K562 (cell line): ENCODE measurements around the gene ATAD3C. TPM values are rescaled to one million over a fixed set of nuclear protein-coding genes. Genes with fewer than 3 reads are reported as not detected.
"Not testable (repeated sequence)": the region's sequence is repeated elsewhere in the genome, so short reads cannot be mapped to it uniquely, and the experiment has no call there.

ENCODE experiments used
- CREM ChIP-seq: IDR thresholded peaks from 2 replicates; pipeline ENCODE4 v1.6.1; 2014; ENCODE audit warnings: antibody characterized with exemption, low read depth
- DPF2 ChIP-seq: fragments of 450-650 bp; IDR thresholded peaks from 2 replicates; pipeline ENCODE4 v1.6.1; 2016
- HDAC1 ChIP-seq, 2 experiments: fragments of 450-650 bp; IDR thresholded peaks; 2 replicates each; pipeline ENCODE4 v1.6.1; 2016 to 2017; ENCODE audit warnings: inconsistent platforms in 1 of 2, mild to moderate bottlenecking in 1 of 2, moderate library complexity in 1 of 2
- KDM1A ChIP-seq, 2 experiments: fragments of 450-650 bp; IDR thresholded peaks; 2 replicates each; pipeline ENCODE4 v1.6.1; 2016; ENCODE audit warnings: mild to moderate bottlenecking in 2 of 2
- L3MBTL2 ChIP-seq: fragments of 450-650 bp; IDR thresholded peaks from 2 replicates; pipeline ENCODE4 v1.6.1; 2016; ENCODE audit warnings: mild to moderate bottlenecking, moderate library complexity
- MITF ChIP-seq: IDR thresholded peaks from 2 replicates; pipeline ENCODE4 v1.6.1; 2014; ENCODE audit warnings: antibody characterized with exemption
- MYC ChIP-seq, 2 experiments: fragments of 250-450 bp in 1 of 2; sonication (Bioruptor Pico) in 1 of 2; IDR thresholded peaks; 2 replicates each; pipeline versions ENCODE4 v1.5.1 to v1.6.1; 2012 to 2021; ENCODE audit warnings: low read depth in 2 of 2, borderline replicate concordance in 1 of 2, improper control_type of control experiment in 1 of 2, low read length in 1 of 2, mild to moderate bottlenecking in 1 of 2, moderate library complexity in 1 of 2
- SMARCA5 ChIP-seq: fragments of 450-650 bp; IDR thresholded peaks from 2 replicates; pipeline ENCODE4 v1.6.1; 2016
- SOX6 ChIP-seq: fragments of 450-650 bp; IDR thresholded peaks from 2 replicates; pipeline ENCODE4 v1.6.1; 2014; ENCODE audit warnings: mild to moderate bottlenecking
- TFAP4 ChIP-seq: sonication (generic); formaldehyde crosslinking; IDR thresholded peaks from 2 replicates; pipeline ENCODE4 v1.8.0; 2022; ENCODE audit warnings: missing genetic modification reagents, mild to moderate bottlenecking, moderate library complexity, borderline replicate concordance
- USF1 ChIP-seq: sonication (generic); formaldehyde crosslinking; IDR thresholded peaks from 2 replicates; pipeline ENCODE4 v1.9.0; 2022; ENCODE audit warnings: mild to moderate bottlenecking, missing genetic modification reagents
- ZFX ChIP-seq: sonication (generic); formaldehyde crosslinking; IDR thresholded peaks from 2 replicates; pipeline ENCODE4 v1.8.0; 2022; ENCODE audit warnings: mild to moderate bottlenecking, missing genetic modification reagents, moderate library complexity
- polyA plus RNA-seq, 8 experiments: library from polyadenylated mRNA; depleted of rRNA in 4 of 8; stranded (reverse) in 5 of 8; unstranded in 3 of 8; fragments of >200 nt; fragmentation: Nextera tagmentation in 2 of 8; fragmentation: Illumina TruSeq in 1 of 8; extraction: Ambion mirVana in 2 of 8; extraction: Trizol in 1 of 8; gene quantifications; 2 replicates each; pipeline versions ENCODE4 v1.2.1 to v1.2.3, GENCODE V29; 2011 to 2014; ENCODE audit warnings: inconsistent platforms in 1 of 8, missing spikeins in 1 of 8
- total RNA-seq, 7 experiments: library from RNA; depleted of rRNA in 6 of 7; stranded (reverse); fragments of >200 nt in 6 of 7; fragmentation: Illumina TruSeq in 2 of 7; extraction: Trizol in 2 of 7; gene quantifications; 2 replicates each; pipeline versions ENCODE4 v1.2.1 to v1.2.3, GENCODE V29; 2011 to 2021; ENCODE audit warnings: low replicate concordance in 1 of 7
- TF ChIP-seq, protein P1 (sequence below), 2 experiments: fragments of 450-650 bp in 1 of 2; sonication (generic) in 1 of 2; formaldehyde crosslinking in 1 of 2; IDR thresholded peaks; 2 replicates each; pipeline versions ENCODE4 v1.7.1 to v1.9.0; 2016 to 2022; ENCODE audit warnings: inconsistent platforms in 1 of 2, mild to moderate bottlenecking in 1 of 2, missing genetic modification reagents in 1 of 2
- TF ChIP-seq, protein P2 (sequence below): fragments of 450-650 bp; IDR thresholded peaks from 2 replicates; pipeline ENCODE4 v1.6.1; 2016

ATAD3C gene
- total and polyA plus RNA-seq, 9 of the 15 experiments (the other 6 are each of a cell fraction or from before 2014, with no cell fraction given) = 0.03 to 0.18 TPM; not detected in 7

GRCh38 chr1:1504777-1505365 lies 55.4 kb downstream of the ATAD3C start (continued):
- TF ChIP-seq, protein P1, sequence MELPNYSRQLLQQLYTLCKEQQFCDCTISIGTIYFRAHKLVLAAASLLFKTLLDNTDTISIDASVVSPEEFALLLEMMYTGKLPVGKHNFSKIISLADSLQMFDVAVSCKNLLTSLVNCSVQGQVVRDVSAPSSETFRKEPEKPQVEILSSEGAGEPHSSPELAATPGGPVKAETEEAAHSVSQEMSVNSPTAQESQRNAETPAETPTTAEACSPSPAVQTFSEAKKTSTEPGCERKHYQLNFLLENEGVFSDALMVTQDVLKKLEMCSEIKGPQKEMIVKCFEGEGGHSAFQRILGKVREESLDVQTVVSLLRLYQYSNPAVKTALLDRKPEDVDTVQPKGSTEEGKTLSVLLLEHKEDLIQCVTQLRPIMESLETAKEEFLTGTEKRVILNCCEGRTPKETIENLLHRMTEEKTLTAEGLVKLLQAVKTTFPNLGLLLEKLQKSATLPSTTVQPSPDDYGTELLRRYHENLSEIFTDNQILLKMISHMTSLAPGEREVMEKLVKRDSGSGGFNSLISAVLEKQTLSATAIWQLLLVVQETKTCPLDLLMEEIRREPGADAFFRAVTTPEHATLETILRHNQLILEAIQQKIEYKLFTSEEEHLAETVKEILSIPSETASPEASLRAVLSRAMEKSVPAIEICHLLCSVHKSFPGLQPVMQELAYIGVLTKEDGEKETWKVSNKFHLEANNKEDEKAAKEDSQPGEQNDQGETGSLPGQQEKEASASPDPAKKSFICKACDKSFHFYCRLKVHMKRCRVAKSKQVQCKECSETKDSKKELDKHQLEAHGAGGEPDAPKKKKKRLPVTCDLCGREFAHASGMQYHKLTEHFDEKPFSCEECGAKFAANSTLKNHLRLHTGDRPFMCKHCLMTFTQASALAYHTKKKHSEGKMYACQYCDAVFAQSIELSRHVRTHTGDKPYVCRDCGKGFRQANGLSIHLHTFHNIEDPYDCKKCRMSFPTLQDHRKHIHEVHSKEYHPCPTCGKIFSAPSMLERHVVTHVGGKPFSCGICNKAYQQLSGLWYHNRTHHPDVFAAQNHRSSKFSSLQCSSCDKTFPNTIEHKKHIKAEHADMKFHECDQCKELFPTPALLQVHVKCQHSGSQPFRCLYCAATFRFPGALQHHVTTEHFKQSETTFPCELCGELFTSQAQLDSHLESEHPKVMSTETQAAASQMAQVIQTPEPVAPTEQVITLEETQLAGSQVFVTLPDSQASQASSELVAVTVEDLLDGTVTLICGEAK (IDR thresholded peaks at IDR 0.05) = not testable (repeated sequence)
- TF ChIP-seq, protein P1 (CRISPR knock-in tag; IDR thresholded peaks at IDR 0.05) = 0 out of 2 replicates have a peak, but pooled peaks have one; percentile 33
- TF ChIP-seq HDAC1 (IDR thresholded peaks at IDR 0.05) (peak in 1 of 2 experiments; percentile 56; a peak in 2 of 4 replicates), MITF (0 out of 2 replicates have a peak, but pooled peaks have one; percentile 35), TFAP4 (peak; percentile 98), USF1 (CRISPR knock-in tag) (peak; percentile 95), L3MBTL2 (peak; percentile 50), KDM1A (IDR thresholded peaks at IDR 0.05) (peak; percentile 17 to 41; a peak in 1 of 4 replicates), SMARCA5 (peak; percentile 52; the same call in 1 of the 2 replicates), ZFX (CRISPR knock-in tag) (peak; percentile 84), MYC (CRISPR knock-in tag; IDR thresholded peaks at IDR 0.05; ENCODE audit: borderline replicate concordance, low read depth) (0 out of 2 replicates have a peak, but pooled peaks have one; percentile 20), DPF2 (peak; percentile 66), SOX6 (peak; percentile 94), CREM (peak; percentile 29; the same call in 1 of the 2 replicates)
- TF ChIP-seq, protein P2, sequence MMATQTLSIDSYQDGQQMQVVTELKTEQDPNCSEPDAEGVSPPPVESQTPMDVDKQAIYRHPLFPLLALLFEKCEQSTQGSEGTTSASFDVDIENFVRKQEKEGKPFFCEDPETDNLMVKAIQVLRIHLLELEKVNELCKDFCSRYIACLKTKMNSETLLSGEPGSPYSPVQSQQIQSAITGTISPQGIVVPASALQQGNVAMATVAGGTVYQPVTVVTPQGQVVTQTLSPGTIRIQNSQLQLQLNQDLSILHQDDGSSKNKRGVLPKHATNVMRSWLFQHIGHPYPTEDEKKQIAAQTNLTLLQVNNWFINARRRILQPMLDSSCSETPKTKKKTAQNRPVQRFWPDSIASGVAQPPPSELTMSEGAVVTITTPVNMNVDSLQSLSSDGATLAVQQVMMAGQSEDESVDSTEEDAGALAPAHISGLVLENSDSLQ = peak; percentile 84
- not testable (repeated sequence) for TF ChIP-seq MYC (IDR thresholded peaks at IDR 0.05; ENCODE audit: low read depth, low read length)
